ENCODE data around the gene PDE4B. TPM values are rescaled to one million over a fixed set of nuclear protein-coding genes. Genes with fewer than 3 reads are reported as not detected.

The PDE4B gene
- total and polyA plus RNA-seq, 9 of the 15 experiments (the other 6 are each of a cell fraction or from before 2014, with no cell fraction given) = 0.09 TPM; not detected in 8

- Histone ChIP-seq H3K27me3 (ENCODE audit: control insufficient read depth in 2 of 2, insufficient read depth in 2 of 2, low read length in 2 of 2) (no peaks in the 10 kb centered on the region), H3K4me2 (ENCODE audit: insufficient read depth, low read length) (no peak overlapping the region), H3K36me3 (ENCODE audit: control insufficient read depth, insufficient read depth, low read length) (no peaks in the 10 kb centered on the region), H3K9me3 (replicated peaks; ENCODE audit: control insufficient read depth, insufficient read depth, low read depth, low read length) (no peaks in the 10 kb centered on the region), H3K4me3 (no peak overlapping the region), H3K4me1 (replicated peaks in 1 of 2; ENCODE audit: control insufficient read depth in 2 of 2, insufficient read depth in 2 of 2, low read length in 2 of 2) (no peaks in the 10 kb centered on the region), H2AFZ (ENCODE audit: low read depth, low read length) (no peak overlapping the region), H3K27ac (ENCODE audit: extremely low read depth, low read depth, low read length) (no peak overlapping the region), H3K79me2 (ENCODE audit: control insufficient read depth, insufficient read depth, low read length) (no peaks in the 10 kb centered on the region), H3K9me1 (ENCODE audit: control insufficient read depth, insufficient read depth, low read length) (no peaks in the 10 kb centered on the region), H3K9ac (ENCODE audit: insufficient read depth in 1 of 2, low read depth in 2 of 2, low read length in 2 of 2) (no peak overlapping the region), H4K20me1 (replicated peaks; ENCODE audit: control insufficient read depth, insufficient read depth, low read length) (no peaks in the 10 kb centered on the region)
- BruUV-seq (replicated peaks) = no TSS peak
- POLR2A ChIA-PET = no interaction called here
- CTCF ChIA-PET (ENCODE audit: low intra/inter-chr PET ratio) = no interaction called here
- in situ Hi-C loops (cut with MboI) = no loop called here
- ATAC-seq = no peak
- intact Hi-C loops (cut with micrococcal nuclease) = no loop called here
- FAIRE-seq = no peak
- no peak for DNase-seq (ENCODE audit: extremely low read depth in 1 of 4, low spot score in 3 of 4)
- 0% methylated on average over 2 of the region's 2 CpGs for WGBS (ENCODE audit: insufficient coverage, low coverage, missing lambda C conversion rate)
- TF ChIP-seq RBBP5 (IDR thresholded peaks at IDR 0.05; ENCODE audit: borderline replicate concordance, insufficient read depth, low read length, poor library complexity, severe bottlenecking) = no peak
- TF ChIP-seq ZNF444 (CRISPR knock-in tag; IDR thresholded peaks at IDR 0.05) = no peak
- TF ChIP-seq, protein P1, sequence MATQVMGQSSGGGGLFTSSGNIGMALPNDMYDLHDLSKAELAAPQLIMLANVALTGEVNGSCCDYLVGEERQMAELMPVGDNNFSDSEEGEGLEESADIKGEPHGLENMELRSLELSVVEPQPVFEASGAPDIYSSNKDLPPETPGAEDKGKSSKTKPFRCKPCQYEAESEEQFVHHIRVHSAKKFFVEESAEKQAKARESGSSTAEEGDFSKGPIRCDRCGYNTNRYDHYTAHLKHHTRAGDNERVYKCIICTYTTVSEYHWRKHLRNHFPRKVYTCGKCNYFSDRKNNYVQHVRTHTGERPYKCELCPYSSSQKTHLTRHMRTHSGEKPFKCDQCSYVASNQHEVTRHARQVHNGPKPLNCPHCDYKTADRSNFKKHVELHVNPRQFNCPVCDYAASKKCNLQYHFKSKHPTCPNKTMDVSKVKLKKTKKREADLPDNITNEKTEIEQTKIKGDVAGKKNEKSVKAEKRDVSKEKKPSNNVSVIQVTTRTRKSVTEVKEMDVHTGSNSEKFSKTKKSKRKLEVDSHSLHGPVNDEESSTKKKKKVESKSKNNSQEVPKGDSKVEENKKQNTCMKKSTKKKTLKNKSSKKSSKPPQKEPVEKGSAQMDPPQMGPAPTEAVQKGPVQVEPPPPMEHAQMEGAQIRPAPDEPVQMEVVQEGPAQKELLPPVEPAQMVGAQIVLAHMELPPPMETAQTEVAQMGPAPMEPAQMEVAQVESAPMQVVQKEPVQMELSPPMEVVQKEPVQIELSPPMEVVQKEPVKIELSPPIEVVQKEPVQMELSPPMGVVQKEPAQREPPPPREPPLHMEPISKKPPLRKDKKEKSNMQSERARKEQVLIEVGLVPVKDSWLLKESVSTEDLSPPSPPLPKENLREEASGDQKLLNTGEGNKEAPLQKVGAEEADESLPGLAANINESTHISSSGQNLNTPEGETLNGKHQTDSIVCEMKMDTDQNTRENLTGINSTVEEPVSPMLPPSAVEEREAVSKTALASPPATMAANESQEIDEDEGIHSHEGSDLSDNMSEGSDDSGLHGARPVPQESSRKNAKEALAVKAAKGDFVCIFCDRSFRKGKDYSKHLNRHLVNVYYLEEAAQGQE (IDR thresholded peaks at IDR 0.05; ENCODE audit: borderline replicate concordance) = peak; percentile 92
- TF ChIP-seq, protein P1 (CRISPR knock-in tag; IDR thresholded peaks at IDR 0.05; ENCODE audit: low read depth) = 0 out of 2 replicates have a peak, but pooled peaks have one; percentile 61
- TF ChIP-seq PTRF (tag; IDR thresholded peaks at IDR 0.05) = no peak
- TF ChIP-seq RNF219 (CRISPR knock-in tag; IDR thresholded peaks at IDR 0.05) = no peak
- TF ChIP-seq MIER1 (IDR thresholded peaks at IDR 0.05; ENCODE audit: low read depth) = 0 out of 2 replicates have a peak, but pooled peaks have one; percentile 66
- no peak for TF ChIP-seq HOXB6 (CRISPR knock-in tag; IDR thresholded peaks at IDR 0.05; ENCODE audit: borderline replicate concordance)
- no peak for TF ChIP-seq DPF2 (IDR thresholded peaks at IDR 0.05)
- TF ChIP-seq PHF20 (IDR thresholded peaks at IDR 0.05; ENCODE audit: partially characterized antibody) = no peak
- TF ChIP-seq ZNF41 (CRISPR knock-in tag; conservative IDR thresholded peaks at IDR 0.05) = no peak
- TF ChIP-seq EHMT2 (IDR thresholded peaks at IDR 0.05) = peak; percentile 90
- TF ChIP-seq TEAD4 (IDR thresholded peaks at IDR 0.05; ENCODE audit: low read length) = no peak
- TF ChIP-seq TEAD4 (CRISPR knock-in tag; IDR thresholded peaks at IDR 0.05; ENCODE audit: borderline replicate concordance) = no peak
Observed at GRCh38 chr1:66022904-66023620, 230.4 kb downstream of the PDE4B start.
